GM12878 (cell line): ENCODE results near the gene TLE3. TPM values are rescaled to one million over a fixed set of nuclear protein-coding genes. Genes with fewer than 3 reads are reported as not detected.

Experiments used
- ATAC-seq: fragments of 200-7000 bp; cut with Tn5 transposase; 3 replicates; pipeline ENCODE4 v1.9.1; 2020; ENCODE audit warnings: mild to moderate bottlenecking, moderate library complexity
- BruUV-seq: library from RNA; stranded (reverse); fragments of 400-500 nt; replicated peaks from 2 replicates; lab custom pipeline; 2021; lab: Mats Ljungman, UMichigan
- CTCF ChIA-PET: fragments of 300-600 bp; sonication (Branson Sonifier 250); formaldehyde crosslinking; extraction: SDS; loops from one replicate; lab custom pipeline; 2021; ENCODE audit warnings: inconsistent platforms; lab: Yijun Ruan, JAX
- POLR2A ChIA-PET: fragments of 350-600 bp; formaldehyde crosslinking; extraction: SDS; loops from one replicate; lab custom pipeline; 2021; ENCODE audit warnings: inconsistent platforms; lab: Charles Lee
- RAD21 ChIA-PET: fragments of 300-600 bp; sonication (Branson Sonifier 250); formaldehyde crosslinking; loops from one replicate; lab custom pipeline; 2023; ENCODE audit warnings: antibody characterized with exemption; ENCODE audit not compliant: unreplicated experiment; lab: Charles Lee
- SMC1A ChIA-PET: fragments of 300-600 bp; sonication (Branson Sonifier 250); formaldehyde crosslinking; loops from one replicate; lab custom pipeline; 2023; ENCODE audit not compliant: unreplicated experiment, uncharacterized antibody; lab: Charles Lee
- DNase-seq: peaks from one replicate; pipeline ENCODE4 v3.0.0-alpha.2; 2011; ENCODE audit warnings: low read depth, low spot score
- FAIRE-seq: peaks from 3 replicates; lab custom pipeline; 2011; peaks lifted over from hg19 to GRCh38; lab: Jason Lieb, UNC
- H2AFZ ChIP-seq: 2 replicates; pipeline ENCODE4 v1.6.0; 2011; ENCODE audit warnings: low read depth, low read length, control low read depth; ENCODE audit not compliant: control insufficient read depth
- H3K27ac ChIP-seq: 2 replicates; pipeline ENCODE4 v1.5.1; 2011; ENCODE audit warnings: control low read depth; ENCODE audit not compliant: control insufficient read depth, insufficient read depth
- H3K27me3 ChIP-seq, 2 experiments: replicated peaks in 1 of 2; 2 replicates each; pipeline versions ENCODE4 v1.6.0 to v1.6.1; 2011; ENCODE audit warnings: low read length in 1 of 2; ENCODE audit not compliant: control insufficient read depth in 2 of 2, insufficient read depth in 2 of 2
- H3K36me3 ChIP-seq, 2 experiments: 2 replicates each; pipeline ENCODE4 v1.5.1; 2011; ENCODE audit warnings: low read length in 1 of 2; ENCODE audit not compliant: control insufficient read depth in 2 of 2, insufficient read depth in 2 of 2
- H3K4me1 ChIP-seq: 2 replicates; pipeline ENCODE4 v1.6.1; 2011; ENCODE audit warnings: mild to moderate bottlenecking, low read length, moderate library complexity, mixed read lengths; ENCODE audit not compliant: control insufficient read depth, insufficient read depth
- H3K4me2 ChIP-seq: 2 replicates; pipeline ENCODE4 v1.6.0; 2011; ENCODE audit warnings: control low read depth; ENCODE audit not compliant: control insufficient read depth, insufficient read depth
- H3K4me3 ChIP-seq: fragments of 200-600 bp; sonication (generic); 2 replicates; pipeline ENCODE4 v1.5.1; 2016
- H3K79me2 ChIP-seq: 2 replicates; pipeline ENCODE4 v1.6.0; 2011; ENCODE audit warnings: low read length; ENCODE audit not compliant: control insufficient read depth, insufficient read depth
- H3K9ac ChIP-seq: 2 replicates; pipeline ENCODE4 v1.8.0; 2011; ENCODE audit warnings: low read length, control low read depth, mixed read lengths; ENCODE audit not compliant: control insufficient read depth, insufficient read depth
- H3K9me3 ChIP-seq: replicated peaks from 3 replicates; pipeline ENCODE4 v1.5.1; 2011; ENCODE audit warnings: mild to moderate bottlenecking, low read length; ENCODE audit not compliant: control insufficient read depth, insufficient read depth
- H4K20me1 ChIP-seq: 2 replicates; pipeline ENCODE4 v1.6.0; 2011; ENCODE audit not compliant: control insufficient read depth, insufficient read depth
- BACH1 ChIP-seq: fragments of 450-650 bp; IDR thresholded peaks from 2 replicates; pipeline ENCODE4 v1.6.1; 2017; ENCODE audit warnings: mild to moderate bottlenecking, borderline replicate concordance
- CBX3 ChIP-seq: fragments of 200-600 bp; sonication (generic); IDR thresholded peaks from 2 replicates; pipeline ENCODE4 v1.6.1; 2016; ENCODE audit warnings: low read depth, borderline replicate concordance
- HCFC1 ChIP-seq: fragments of 150-350 bp; IDR thresholded peaks from 2 replicates; pipeline ENCODE4 v1.6.1; 2014; ENCODE audit warnings: low read length
- HDAC2 ChIP-seq: fragments of 200-600 bp; sonication (generic); IDR thresholded peaks from 2 replicates; pipeline ENCODE4 v1.6.1; 2017
- IRF4 ChIP-seq: IDR thresholded peaks from 2 replicates; pipeline ENCODE4 v1.6.1; 2011; ENCODE audit warnings: low read depth, low read length
- MYB ChIP-seq: fragments of 150-350 bp; IDR thresholded peaks from 2 replicates; pipeline ENCODE4 v1.6.1; 2014; ENCODE audit warnings: mild to moderate bottlenecking, low read depth, low read length, borderline replicate concordance
- NRF1 ChIP-seq: conservative IDR thresholded peaks from 2 replicates; pipeline ENCODE4 v1.6.1; 2011; ENCODE audit warnings: mild to moderate bottlenecking, low read depth, low read length, improper control_type of control experiment
- POLR2A ChIP-seq: IDR thresholded peaks from 2 replicates; pipeline ENCODE4 v1.6.1; 2011; ENCODE audit warnings: low read depth, mild to moderate bottlenecking, low read length
- POU2F2 ChIP-seq: IDR thresholded peaks from 3 replicates; pipeline ENCODE4 v1.6.1; 2011; ENCODE audit warnings: low read depth, mild to moderate bottlenecking, low read length, borderline replicate concordance
- RAD51 ChIP-seq: fragments of 450-650 bp; IDR thresholded peaks from 2 replicates; pipeline ENCODE4 v1.6.1; 2016; ENCODE audit warnings: moderate library complexity, mild to moderate bottlenecking, inconsistent platforms
- RB1 ChIP-seq: fragments of 450-650 bp; formaldehyde crosslinking; IDR thresholded peaks from 2 replicates; pipeline ENCODE4 v1.6.1; 2017; ENCODE audit warnings: mild to moderate bottlenecking, borderline replicate concordance
- RFX5 ChIP-seq: IDR thresholded peaks from 2 replicates; pipeline ENCODE4 v1.6.1; 2011; ENCODE audit warnings: low read depth, low read length, improper control_type of control experiment
- TCF7 ChIP-seq: IDR thresholded peaks from 2 replicates; pipeline ENCODE4 v1.6.1; 2014; ENCODE audit warnings: antibody characterized with exemption, borderline replicate concordance
- ZBED1 ChIP-seq: IDR thresholded peaks from 2 replicates; pipeline ENCODE4 v1.6.1; 2016; ENCODE audit warnings: borderline replicate concordance
- ZNF217 ChIP-seq: fragments of 450-650 bp; IDR thresholded peaks from 2 replicates; pipeline ENCODE4 v1.6.1; 2017; ENCODE audit warnings: antibody characterized with exemption, mild to moderate bottlenecking
- ZNF622 ChIP-seq: fragments of 450-650 bp; IDR thresholded peaks from 2 replicates; pipeline ENCODE4 v1.6.1; 2017; ENCODE audit warnings: mild to moderate bottlenecking, inconsistent platforms
- WGBS: methylation state at CpG from one replicate; pipeline ENCODE4 v1.1.6; 2016; ENCODE audit warnings: low lambda C conversion rate; ENCODE audit not compliant: insufficient replicate concordance, insufficient coverage; ENCODE audit errors: missing lambda C conversion rate; 5-methylcytosine and 5-hydroxymethylcytosine counted together
- in situ Hi-C: fragments of 300-500 bp; cut with MboI; formaldehyde crosslinking; loops from 9 replicates; pipeline ENCODE4 v1.14.3; 2018; ENCODE audit warnings: mixed read lengths
- intact Hi-C: fragments of 100-400 bp; cut with micrococcal nuclease; formaldehyde crosslinking; loops from one replicate; pipeline ENCODE4 v1.14.2; 2022; ENCODE audit not compliant: unreplicated experiment
- polyA plus RNA-seq, 11 experiments: library from polyadenylated mRNA; depleted of rRNA in 4 of 11; unstranded in 6 of 11; stranded (reverse) in 5 of 11; fragments of >200 nt; fragmentation: Nextera tagmentation in 4 of 11; fragmentation: Illumina TruSeq in 1 of 11; extraction: Ambion mirVana in 4 of 11; extraction: Trizol in 1 of 11; gene quantifications; 1 replicate in 1 of 11; 2 replicates in 10 of 11; pipeline versions ENCODE4 v1.2.1 to v1.2.3, GENCODE V29; 2011 to 2016; ENCODE audit warnings: inconsistent platforms in 2 of 11, missing spikeins in 2 of 11, low read depth in 1 of 11
- total RNA-seq, 4 experiments: library from RNA; depleted of rRNA in 3 of 4; stranded (reverse); fragments of >200 nt in 3 of 4; fragmentation: Illumina TruSeq in 1 of 4; extraction: Trizol in 1 of 4; gene quantifications; 2 replicates each; pipeline versions ENCODE4 v1.2.1 to v1.2.3, GENCODE V29; 2013 to 2021
- TF ChIP-seq, protein P1 (sequence below): IDR thresholded peaks from 2 replicates; pipeline ENCODE4 v1.6.1; 2012; ENCODE audit warnings: low read depth, low read length, improper control_type of control experiment
- TF ChIP-seq, protein P2 (sequence below): fragments of 150-350 bp; IDR thresholded peaks from 2 replicates; pipeline ENCODE4 v1.6.1; 2016; ENCODE audit warnings: low read depth, low read length

Gene TLE3
- total and polyA plus RNA-seq, 10 of the 15 experiments (the other 5 are each of a cell fraction or from before 2014, with no cell fraction given), result 1.2 to 65.5 (median 9.7) TPM

DNA sequence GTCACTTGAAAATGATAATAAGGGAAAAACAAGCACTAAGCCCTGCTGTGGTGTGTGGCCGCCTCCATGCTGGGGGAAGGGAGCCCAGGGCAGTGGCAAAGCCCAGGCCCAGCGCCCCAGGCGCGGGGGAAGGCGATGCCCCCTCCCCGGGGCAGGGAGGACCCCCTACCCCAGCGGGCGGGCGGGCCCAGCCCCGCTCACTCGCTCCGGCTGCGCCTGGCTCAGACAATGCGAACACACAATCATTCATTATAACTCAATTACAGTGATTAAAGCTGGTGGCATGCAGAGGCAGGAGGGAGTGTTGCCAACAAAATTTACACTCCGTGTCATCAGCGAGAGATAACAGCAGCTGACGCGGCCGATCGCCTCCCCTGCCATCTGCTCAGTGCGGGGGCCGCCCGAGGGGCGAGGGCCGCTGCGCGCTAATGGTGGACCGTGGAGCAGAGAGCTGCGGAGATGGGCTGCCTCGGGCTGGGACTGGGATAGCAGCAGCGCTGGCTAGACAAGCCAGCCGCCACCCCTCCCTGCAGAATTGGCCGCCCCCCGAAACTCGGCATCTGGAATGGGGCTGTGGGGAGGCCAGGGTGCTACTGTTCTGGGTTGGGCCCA lies 64.1 kb downstream of the TLE3 start:
- ChIA-PET RAD21 (no interaction called here), SMC1A (no interaction called here), POLR2A (no interaction called here), CTCF (no interaction called here)
- TF ChIP-seq HDAC2, result no peak
- TF ChIP-seq HCFC1, result no peak
- TF ChIP-seq, protein P1, sequence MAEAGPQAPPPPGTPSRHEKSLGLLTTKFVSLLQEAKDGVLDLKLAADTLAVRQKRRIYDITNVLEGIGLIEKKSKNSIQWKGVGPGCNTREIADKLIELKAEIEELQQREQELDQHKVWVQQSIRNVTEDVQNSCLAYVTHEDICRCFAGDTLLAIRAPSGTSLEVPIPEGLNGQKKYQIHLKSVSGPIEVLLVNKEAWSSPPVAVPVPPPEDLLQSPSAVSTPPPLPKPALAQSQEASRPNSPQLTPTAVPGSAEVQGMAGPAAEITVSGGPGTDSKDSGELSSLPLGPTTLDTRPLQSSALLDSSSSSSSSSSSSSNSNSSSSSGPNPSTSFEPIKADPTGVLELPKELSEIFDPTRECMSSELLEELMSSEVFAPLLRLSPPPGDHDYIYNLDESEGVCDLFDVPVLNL, result no peak
- TF ChIP-seq MYB, result no peak
- TF ChIP-seq ZNF217, result no peak
- no peak for TF ChIP-seq RFX5
- no peak for TF ChIP-seq RAD51
- no peak for TF ChIP-seq IRF4
- no peak for TF ChIP-seq NRF1
- TF ChIP-seq RB1, result no peak
- no peak for TF ChIP-seq TCF7
- no peak for TF ChIP-seq ZBED1
- TF ChIP-seq POU2F2, result no peak
- TF ChIP-seq BACH1, result no peak
- no peak for TF ChIP-seq CBX3
- no peak for TF ChIP-seq ZNF622
- TF ChIP-seq, protein P2, sequence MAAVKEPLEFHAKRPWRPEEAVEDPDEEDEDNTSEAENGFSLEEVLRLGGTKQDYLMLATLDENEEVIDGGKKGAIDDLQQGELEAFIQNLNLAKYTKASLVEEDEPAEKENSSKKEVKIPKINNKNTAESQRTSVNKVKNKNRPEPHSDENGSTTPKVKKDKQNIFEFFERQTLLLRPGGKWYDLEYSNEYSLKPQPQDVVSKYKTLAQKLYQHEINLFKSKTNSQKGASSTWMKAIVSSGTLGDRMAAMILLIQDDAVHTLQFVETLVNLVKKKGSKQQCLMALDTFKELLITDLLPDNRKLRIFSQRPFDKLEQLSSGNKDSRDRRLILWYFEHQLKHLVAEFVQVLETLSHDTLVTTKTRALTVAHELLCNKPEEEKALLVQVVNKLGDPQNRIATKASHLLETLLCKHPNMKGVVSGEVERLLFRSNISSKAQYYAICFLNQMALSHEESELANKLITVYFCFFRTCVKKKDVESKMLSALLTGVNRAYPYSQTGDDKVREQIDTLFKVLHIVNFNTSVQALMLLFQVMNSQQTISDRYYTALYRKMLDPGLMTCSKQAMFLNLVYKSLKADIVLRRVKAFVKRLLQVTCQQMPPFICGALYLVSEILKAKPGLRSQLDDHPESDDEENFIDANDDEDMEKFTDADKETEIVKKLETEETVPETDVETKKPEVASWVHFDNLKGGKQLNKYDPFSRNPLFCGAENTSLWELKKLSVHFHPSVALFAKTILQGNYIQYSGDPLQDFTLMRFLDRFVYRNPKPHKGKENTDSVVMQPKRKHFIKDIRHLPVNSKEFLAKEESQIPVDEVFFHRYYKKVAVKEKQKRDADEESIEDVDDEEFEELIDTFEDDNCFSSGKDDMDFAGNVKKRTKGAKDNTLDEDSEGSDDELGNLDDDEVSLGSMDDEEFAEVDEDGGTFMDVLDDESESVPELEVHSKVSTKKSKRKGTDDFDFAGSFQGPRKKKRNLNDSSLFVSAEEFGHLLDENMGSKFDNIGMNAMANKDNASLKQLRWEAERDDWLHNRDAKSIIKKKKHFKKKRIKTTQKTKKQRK, result no peak
- TF ChIP-seq POLR2A, result no peak
- no peak overlapping the region for H2AFZ ChIP-seq
- H3K4me2 ChIP-seq, result no peak overlapping the region
- H3K4me3 ChIP-seq, result no peak overlapping the region
- peaks cover 40% of the 10 kb centered on the region for H3K4me1 ChIP-seq
- 96% methylated on average over 24 of the region's 35 CpGs for WGBS
- intact Hi-C loops (no loop called here), in situ Hi-C loops (no loop called here)
- no peaks in the 10 kb centered on the region for H3K9me3 ChIP-seq
- no peak overlapping the region for H3K27ac ChIP-seq
- H3K36me3 ChIP-seq, result no peaks in the 10 kb centered on the region
- no peaks in the 10 kb centered on the region for H3K27me3 ChIP-seq
- H4K20me1 ChIP-seq, result no peaks in the 10 kb centered on the region
- BruUV-seq, result no TSS peak
- DNase-seq (no peak), ATAC-seq (no peak), FAIRE-seq (no peak)
- H3K79me2 ChIP-seq, result no peaks in the 10 kb centered on the region
- no peak overlapping the region for H3K9ac ChIP-seq
